MM.1S (cell line): ENCODE data around the gene CDH4.

Source experiments
- EZH2 ChIP-seq: fragments of 300-600 bp; sonication (generic); optimal IDR thresholded peaks from 2 replicates; pipeline ENCODE3; 2017; ENCODE audit warnings: low read depth, mild to moderate bottlenecking, antibody characterized with exemption, low read length, mixed read lengths
- TF ChIP-seq, protein P1 (sequence below): fragments of 300-600 bp; sonication (generic); IDR thresholded peaks from 2 replicates; pipeline ENCODE4 v1.5.1; 2016; ENCODE audit warnings: antibody characterized with exemption, low read length, mixed read lengths

DNA sequence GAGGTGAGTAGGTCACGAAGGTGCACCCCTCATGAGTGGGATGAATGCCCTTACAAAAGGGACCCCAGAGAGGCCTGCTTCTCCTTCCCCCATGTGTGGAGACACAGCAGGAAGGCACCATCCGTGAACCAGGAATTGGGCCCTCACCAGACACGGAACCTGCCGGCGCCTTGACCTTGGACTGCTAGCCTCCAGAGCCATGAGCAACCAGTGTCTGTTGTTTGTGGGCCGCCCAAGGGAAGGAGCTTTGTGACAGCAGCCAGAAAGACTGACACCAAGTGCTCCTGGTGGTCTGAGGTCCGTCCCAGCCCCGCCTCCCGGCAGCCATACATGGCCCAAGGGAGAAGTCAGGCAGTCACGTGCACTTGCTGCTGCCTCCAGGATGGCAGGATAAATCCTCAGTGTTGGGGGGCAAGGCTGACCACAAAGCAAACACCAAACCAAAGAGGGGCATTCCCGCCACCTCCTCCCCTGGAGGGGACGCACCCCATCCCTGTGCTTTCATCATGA lies 29.3 kb downstream of the CDH4 start:
- TF ChIP-seq, protein P1, sequence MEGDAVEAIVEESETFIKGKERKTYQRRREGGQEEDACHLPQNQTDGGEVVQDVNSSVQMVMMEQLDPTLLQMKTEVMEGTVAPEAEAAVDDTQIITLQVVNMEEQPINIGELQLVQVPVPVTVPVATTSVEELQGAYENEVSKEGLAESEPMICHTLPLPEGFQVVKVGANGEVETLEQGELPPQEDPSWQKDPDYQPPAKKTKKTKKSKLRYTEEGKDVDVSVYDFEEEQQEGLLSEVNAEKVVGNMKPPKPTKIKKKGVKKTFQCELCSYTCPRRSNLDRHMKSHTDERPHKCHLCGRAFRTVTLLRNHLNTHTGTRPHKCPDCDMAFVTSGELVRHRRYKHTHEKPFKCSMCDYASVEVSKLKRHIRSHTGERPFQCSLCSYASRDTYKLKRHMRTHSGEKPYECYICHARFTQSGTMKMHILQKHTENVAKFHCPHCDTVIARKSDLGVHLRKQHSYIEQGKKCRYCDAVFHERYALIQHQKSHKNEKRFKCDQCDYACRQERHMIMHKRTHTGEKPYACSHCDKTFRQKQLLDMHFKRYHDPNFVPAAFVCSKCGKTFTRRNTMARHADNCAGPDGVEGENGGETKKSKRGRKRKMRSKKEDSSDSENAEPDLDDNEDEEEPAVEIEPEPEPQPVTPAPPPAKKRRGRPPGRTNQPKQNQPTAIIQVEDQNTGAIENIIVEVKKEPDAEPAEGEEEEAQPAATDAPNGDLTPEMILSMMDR: no peak
- TF ChIP-seq EZH2: no peak
